Glutamatergic neuron (in vitro differentiated cells): ENCODE measurements around the gene ITK. TPM values are rescaled to one million over a fixed set of nuclear protein-coding genes. Genes with fewer than 3 reads are reported as not detected.
"Not testable (repeated sequence)": the region's sequence is repeated elsewhere in the genome, so short reads cannot be mapped to it uniquely, and the experiment has no call there.

Source experiments
- DNase-seq: peaks from one replicate; pipeline ENCODE4 v3.0.0; 2022
- H3K27ac Mint-ChIP-seq: one replicate; pipeline ENCODE4 v1.8.0; 2020; ENCODE audit warnings: mild to moderate bottlenecking, mixed read lengths, inconsistent platforms; ENCODE audit not compliant: unreplicated experiment
- H3K27me3 Mint-ChIP-seq: one replicate; pipeline ENCODE4 v1.8.0; 2020; ENCODE audit warnings: mild to moderate bottlenecking, moderate library complexity, mixed read lengths, inconsistent platforms; ENCODE audit not compliant: unreplicated experiment
- H3K36me3 Mint-ChIP-seq: one replicate; pipeline ENCODE4 v1.8.0; 2020; ENCODE audit warnings: mild to moderate bottlenecking, mixed read lengths, inconsistent platforms; ENCODE audit not compliant: unreplicated experiment
- H3K4me1 Mint-ChIP-seq: one replicate; pipeline ENCODE4 v1.8.0; 2020; ENCODE audit warnings: mild to moderate bottlenecking, low read depth, mixed read lengths, inconsistent platforms; ENCODE audit not compliant: unreplicated experiment
- H3K4me3 Mint-ChIP-seq: one replicate; pipeline ENCODE4 v1.8.0; 2020; ENCODE audit warnings: mild to moderate bottlenecking, mixed read lengths, inconsistent platforms; ENCODE audit not compliant: unreplicated experiment
- H3K9me3 Mint-ChIP-seq: one replicate; pipeline ENCODE4 v1.8.0; 2020; ENCODE audit warnings: mild to moderate bottlenecking, moderate library complexity, mixed read lengths, inconsistent platforms; ENCODE audit not compliant: unreplicated experiment
- total RNA-seq: library from RNA; stranded (reverse); fragmentation: NEBNext Ultra II Directional; extraction: Animal tissue kit (Norgen Biotek cat#: 25700); gene quantifications from one replicate; pipeline ENCODE4 v1.2.1, GENCODE V29; 2021; ENCODE audit not compliant: unreplicated experiment
- TF ChIP-seq, protein P1 (sequence below): fragments of 200-600 bp; sonication (generic); IDR thresholded peaks from one replicate; pipeline ENCODE4 v1.5.0; 2021; ENCODE audit not compliant: partially characterized antibody, unreplicated experiment

The ITK gene
- total RNA-seq, 1 donor from 2014 or later = not detected

DNA sequence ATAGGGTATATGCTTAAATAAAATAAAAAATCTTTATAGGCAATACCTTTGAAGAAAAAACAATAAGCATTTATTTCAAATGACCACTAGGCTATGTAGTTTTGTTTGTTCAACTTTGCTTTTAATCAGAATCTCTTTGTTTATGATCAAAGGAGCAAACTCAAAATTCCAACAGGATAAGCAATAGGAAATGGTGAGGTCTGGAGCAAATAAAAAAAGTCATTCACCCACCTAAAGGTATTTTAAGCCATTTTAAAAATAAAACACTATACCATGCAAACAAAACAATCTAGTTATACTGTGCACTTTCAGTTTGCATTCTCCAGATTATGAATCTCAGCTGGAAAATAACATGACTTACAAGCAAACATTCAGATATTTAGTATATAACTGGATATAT lies 50.0 kb downstream of the ITK start:
- Mint-ChIP-seq H3K9me3 (no peaks in the 10 kb centered on the region), H3K4me1 (no peaks in the 10 kb centered on the region), H3K27me3 (no peaks in the 10 kb centered on the region), H3K4me3 (no peak overlapping the region), H3K27ac (no peak overlapping the region), H3K36me3 (no peaks in the 10 kb centered on the region)
- TF ChIP-seq, protein P1, sequence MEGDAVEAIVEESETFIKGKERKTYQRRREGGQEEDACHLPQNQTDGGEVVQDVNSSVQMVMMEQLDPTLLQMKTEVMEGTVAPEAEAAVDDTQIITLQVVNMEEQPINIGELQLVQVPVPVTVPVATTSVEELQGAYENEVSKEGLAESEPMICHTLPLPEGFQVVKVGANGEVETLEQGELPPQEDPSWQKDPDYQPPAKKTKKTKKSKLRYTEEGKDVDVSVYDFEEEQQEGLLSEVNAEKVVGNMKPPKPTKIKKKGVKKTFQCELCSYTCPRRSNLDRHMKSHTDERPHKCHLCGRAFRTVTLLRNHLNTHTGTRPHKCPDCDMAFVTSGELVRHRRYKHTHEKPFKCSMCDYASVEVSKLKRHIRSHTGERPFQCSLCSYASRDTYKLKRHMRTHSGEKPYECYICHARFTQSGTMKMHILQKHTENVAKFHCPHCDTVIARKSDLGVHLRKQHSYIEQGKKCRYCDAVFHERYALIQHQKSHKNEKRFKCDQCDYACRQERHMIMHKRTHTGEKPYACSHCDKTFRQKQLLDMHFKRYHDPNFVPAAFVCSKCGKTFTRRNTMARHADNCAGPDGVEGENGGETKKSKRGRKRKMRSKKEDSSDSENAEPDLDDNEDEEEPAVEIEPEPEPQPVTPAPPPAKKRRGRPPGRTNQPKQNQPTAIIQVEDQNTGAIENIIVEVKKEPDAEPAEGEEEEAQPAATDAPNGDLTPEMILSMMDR = no peak
- no peak for DNase-seq

DNA sequence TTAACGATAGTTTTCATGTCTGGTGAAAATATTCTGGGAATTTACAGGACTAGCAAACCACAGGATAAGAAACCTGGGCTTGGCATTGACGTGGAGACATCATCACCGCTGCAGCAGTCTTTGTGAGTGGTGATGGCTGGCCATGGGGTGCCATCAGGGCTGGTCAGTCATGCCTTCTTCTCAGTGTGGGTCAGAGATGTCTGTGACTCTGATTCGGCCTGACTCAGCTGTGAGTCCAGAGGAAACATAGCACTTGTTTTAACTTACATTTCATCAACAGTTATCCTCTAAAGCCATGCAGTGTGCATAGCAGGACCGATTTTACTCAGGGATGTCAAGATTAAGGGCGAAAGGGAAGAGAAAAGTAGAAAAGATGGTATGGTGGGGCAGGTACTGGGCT lies 52.1 kb downstream of the ITK start:
- Mint-ChIP-seq H3K4me1 (no peaks in the 10 kb centered on the region), H3K36me3 (no peaks in the 10 kb centered on the region), H3K27ac (no peak overlapping the region), H3K4me3 (no peak overlapping the region), H3K9me3 (no peaks in the 10 kb centered on the region), H3K27me3 (no peaks in the 10 kb centered on the region)
- TF ChIP-seq, protein P1 = no peak
- DNase-seq = no peak

DNA sequence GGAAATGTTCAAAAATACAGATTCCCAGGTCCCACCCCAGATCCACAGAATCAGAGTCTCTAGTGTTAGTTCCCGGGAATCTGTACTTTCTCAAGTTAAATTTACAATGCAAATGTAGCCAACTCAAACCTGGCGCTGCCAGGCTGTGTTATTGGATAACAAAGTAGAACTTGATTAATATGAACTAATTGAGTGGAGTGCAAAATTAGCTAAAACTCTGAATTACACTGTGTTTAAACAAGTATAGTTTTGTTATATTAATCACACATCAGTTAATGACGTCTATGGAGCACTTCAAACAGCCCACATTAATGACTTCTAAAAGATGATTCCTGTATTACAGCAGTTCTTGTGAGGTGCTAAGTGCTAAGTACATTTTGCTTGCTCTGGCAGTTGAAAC lies 52.9 kb downstream of the ITK start:
- no peaks in the 10 kb centered on the region for H3K9me3 Mint-ChIP-seq
- TF ChIP-seq, protein P1 = no peak
- H3K4me1 Mint-ChIP-seq = no peaks in the 10 kb centered on the region
- H3K4me3 Mint-ChIP-seq = no peak overlapping the region
- no peaks in the 10 kb centered on the region for H3K27me3 Mint-ChIP-seq
- no peak overlapping the region for H3K27ac Mint-ChIP-seq
- no peaks in the 10 kb centered on the region for H3K36me3 Mint-ChIP-seq
- no peak for DNase-seq

DNA sequence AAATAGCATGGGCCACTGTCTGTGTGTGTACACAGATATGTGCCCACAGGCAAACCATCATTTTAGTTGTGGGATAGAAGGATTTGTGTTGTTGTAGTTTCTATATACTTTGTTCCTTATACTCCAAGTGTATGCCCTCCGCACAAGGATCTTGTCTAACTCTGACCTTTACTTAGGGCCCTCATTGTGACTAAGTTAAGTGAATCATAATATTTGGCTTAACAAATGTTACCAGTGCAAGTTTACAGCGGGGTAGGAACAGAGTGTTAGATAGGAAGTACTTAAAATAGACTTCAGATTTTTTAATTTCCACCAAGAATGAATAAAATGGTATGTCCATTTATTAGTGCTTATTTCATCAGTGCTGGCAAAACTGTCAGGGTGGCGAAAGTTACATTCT lies 55.8 kb downstream of the ITK start:
- TF ChIP-seq, protein P1 = no peak
- Mint-ChIP-seq H3K9me3 (no peaks in the 10 kb centered on the region), H3K4me1 (no peaks in the 10 kb centered on the region), H3K27ac (no peak overlapping the region), H3K36me3 (no peaks in the 10 kb centered on the region), H3K4me3 (no peak overlapping the region), H3K27me3 (no peaks in the 10 kb centered on the region)
- DNase-seq = no peak

GRCh38 chr5:157241483-157241882 lies 60.8 kb downstream of the ITK start:
- DNase-seq = no peak
- H3K4me3 Mint-ChIP-seq = no peak overlapping the region
- no peaks in the 10 kb centered on the region for H3K4me1 Mint-ChIP-seq
- H3K36me3 Mint-ChIP-seq = no peaks in the 10 kb centered on the region
- H3K27ac Mint-ChIP-seq = no peak overlapping the region
- no peaks in the 10 kb centered on the region for H3K27me3 Mint-ChIP-seq
- no peaks in the 10 kb centered on the region for H3K9me3 Mint-ChIP-seq
- TF ChIP-seq, protein P1 = no peak

DNA sequence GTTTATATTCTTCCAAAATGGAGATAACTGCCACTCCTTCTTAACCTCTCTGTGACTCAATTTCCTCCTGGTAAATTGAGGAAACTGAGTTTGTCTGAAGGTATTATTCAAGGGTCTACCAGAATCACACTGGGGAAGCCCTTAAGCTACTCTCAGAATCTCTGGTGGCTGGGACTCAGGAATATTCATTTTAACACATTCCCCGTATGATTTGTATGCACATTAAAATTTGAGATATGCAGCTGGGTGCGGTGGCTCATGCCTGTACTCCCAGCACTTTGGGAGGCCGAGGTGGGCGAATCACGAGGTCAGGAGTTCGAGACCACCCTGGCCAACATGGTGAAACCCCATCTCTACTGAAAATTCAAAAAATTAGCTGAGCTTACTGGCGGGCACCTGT lies 64.1 kb downstream of the ITK start:
- not testable (repeated sequence) for H3K4me3 Mint-ChIP-seq, H3K27ac Mint-ChIP-seq, H3K36me3 Mint-ChIP-seq

More for the DNA sequence above, 64.1 kb downstream of the ITK start:
- not testable (repeated sequence) for H3K27me3 Mint-ChIP-seq, H3K4me1 Mint-ChIP-seq, DNase-seq, H3K9me3 Mint-ChIP-seq
